ENCODE data around the gene ASIC3.

ASIC3 gene

DNA sequence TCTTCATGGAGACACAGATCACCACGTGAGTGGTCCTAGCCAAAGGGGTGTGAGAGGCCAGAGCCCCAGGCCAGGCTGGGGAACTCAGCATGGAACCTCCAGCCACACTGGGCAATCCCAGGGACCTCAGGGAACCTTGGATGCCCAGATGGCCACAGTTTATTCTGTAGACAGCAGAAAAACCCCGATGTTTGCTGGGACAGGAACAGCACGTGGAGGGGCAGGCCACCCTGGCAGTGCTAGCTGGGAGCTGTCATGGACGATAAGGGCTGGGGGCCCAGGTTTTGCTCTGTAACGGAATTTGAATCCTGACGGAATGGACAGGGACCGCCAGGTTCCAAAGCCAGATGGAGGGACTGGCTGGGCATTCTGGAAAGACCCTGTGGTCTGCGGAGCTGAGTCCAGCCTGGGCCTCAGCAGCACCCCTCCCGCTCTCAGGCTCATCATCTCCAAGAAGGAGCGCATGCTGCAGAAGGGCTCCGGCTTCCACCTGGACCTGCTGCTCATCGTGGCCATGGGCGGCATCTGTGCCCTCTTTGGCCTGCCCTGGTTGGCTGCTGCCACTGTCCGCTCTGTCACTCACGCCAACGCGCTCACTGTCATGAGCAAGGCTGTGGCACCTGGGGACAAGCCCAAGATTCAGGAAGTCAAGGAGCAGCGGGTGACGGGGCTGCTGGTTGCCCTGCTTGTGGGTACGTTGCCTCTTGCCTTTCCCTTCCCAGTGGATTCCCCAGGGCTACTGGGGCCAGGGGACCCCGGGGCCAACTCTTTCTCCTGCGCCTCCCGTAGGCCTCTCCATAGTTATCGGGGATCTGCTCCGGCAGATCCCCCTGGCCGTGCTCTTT lies 26.7 kb downstream of the ASIC3 start:
- no peak for DNase-seq

DNA sequence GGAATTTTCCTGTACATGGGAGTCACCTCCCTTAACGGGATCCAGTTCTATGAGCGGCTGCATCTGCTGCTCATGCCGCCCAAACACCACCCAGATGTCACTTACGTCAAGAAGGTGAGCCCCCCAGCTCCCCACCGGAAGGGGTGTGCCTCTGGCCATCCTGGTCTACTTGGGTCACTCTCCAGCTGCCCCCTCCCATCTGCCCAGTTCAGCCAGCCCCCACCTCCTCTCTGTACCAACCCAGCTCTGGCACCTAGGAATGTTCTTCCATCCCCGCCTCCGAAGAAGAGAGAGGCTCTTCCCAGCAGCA lies 27.3 kb downstream of the ASIC3 start:
- no peak for DNase-seq

DNA sequence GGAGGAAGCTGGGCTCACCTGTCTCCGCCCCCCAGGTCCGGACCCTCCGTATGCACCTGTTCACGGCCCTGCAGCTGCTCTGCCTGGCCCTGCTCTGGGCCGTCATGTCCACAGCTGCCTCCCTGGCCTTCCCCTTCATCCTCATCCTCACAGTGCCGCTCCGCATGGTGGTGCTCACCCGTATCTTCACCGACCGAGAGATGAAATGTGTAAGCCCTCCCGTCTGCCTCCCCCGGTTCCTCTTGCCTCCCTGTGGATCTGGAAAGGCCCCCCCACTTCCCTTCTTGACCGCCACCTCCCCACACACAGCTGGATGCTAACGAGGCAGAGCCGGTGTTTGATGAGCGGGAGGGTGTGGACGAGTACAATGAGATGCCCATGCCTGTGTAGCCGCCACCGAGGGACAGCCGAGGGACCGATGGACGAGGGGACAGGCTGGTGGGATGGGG lies 27.7 kb downstream of the ASIC3 start:
- no peak for DNase-seq

DNA sequence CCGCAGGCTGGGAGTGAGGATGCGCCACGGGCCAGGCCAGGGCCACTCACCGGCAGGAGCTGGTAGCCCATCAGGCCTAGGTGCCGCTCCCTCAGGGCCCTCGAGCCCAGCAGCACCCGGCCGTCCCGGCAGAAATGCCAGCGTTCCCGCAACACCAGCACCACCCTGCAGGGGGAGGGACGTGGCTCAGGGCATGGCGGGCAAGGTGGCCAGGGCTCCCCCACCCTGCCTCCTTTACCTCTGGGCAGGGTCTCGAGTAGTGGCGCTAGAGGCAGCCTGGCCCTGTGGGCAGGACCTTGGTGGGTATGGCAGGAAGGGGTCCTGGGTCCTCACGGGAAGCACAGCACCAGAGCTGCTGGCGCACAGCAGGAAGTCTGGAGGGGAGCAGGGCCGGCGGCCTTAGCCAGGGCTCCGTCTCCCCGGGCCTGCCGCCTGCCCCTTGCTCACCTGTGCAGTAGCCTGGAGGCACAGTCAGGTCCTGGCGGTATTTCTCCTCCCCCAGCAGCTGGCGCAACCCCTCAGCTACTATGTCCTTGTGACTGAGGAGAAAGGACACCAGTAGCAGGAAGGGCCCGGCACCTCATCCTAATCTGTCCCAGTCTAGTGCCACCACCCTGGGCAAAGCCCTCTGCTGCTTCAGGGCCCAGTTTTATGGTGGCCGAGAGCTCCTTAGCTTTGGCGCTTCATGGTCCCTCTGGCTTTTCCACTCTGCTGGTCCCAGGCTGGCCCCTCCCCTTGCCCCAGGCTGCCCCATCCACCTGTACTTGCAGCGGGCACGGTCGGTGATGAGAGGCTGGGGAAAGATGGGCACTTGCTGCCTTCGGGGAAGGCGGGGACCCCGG lies 28.8 kb downstream of the ASIC3 start:
- DNase-seq = no peak

DNA sequence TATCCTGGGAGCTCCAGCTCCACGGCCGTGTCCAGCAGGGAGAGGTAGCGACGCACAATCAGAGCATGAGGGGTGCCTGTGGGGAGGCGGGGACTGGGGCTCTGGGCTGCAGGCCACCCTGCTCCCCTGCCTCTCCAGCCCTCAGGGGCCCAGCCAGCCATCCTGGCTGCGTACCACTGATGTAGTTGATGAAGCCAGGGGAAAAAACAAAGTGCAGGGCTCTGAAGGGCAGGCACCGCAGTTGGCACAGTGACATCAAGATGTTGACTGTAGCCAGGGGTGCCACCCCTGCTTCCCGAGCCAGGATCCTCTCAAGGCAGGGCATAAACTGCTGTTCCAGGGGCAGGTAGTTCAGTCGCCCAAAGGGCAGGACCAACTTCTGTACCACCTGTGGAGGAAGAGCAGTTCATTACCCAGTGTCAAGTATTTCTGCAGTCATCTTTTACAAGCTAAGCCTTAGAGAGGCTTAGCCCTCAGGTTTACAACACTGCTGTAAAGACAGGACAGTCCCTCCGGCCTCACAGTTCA lies 29.4 kb downstream of the ASIC3 start:
- DNase-seq = no peak

DNA sequence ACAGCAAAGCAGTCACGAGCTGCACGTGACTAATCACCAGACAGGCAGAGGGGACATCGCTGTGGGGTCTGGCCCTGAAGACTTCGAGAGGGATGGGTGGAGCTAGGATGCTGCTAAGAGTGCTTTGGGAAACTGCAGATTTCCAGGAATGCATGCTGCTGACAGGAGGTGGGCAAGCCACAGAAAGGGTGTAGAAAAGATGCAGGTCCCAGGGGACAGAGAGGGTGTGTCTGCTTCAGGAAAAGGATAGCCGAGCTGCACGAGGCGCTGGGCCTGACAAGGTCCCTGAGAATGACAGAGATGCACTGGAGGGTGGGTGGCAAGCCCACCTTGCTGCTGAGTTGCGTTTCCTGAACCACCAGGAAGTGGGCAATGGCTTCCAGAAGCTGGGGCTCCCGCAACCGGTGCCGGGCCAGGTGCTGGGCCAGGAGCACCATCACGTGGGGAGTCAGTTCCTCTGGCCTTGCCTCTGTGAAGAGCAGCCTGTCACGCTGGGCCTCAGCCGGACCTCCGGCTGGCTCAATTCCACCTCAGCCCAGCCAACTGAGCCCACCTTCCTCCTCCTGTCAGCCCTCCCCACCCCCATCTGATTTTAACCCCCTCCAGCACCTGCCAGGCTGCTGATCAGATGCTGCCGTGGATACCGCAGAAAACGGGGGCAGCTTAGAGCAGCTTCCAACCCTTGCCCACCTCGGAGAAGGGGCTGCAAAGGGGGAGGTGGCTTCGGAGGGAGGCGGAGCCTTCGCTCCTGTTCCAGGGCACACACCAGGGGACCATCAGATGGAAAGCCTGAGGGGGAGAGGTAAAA lies 30.1 kb downstream of the ASIC3 start:
- no peak for DNase-seq

DNA sequence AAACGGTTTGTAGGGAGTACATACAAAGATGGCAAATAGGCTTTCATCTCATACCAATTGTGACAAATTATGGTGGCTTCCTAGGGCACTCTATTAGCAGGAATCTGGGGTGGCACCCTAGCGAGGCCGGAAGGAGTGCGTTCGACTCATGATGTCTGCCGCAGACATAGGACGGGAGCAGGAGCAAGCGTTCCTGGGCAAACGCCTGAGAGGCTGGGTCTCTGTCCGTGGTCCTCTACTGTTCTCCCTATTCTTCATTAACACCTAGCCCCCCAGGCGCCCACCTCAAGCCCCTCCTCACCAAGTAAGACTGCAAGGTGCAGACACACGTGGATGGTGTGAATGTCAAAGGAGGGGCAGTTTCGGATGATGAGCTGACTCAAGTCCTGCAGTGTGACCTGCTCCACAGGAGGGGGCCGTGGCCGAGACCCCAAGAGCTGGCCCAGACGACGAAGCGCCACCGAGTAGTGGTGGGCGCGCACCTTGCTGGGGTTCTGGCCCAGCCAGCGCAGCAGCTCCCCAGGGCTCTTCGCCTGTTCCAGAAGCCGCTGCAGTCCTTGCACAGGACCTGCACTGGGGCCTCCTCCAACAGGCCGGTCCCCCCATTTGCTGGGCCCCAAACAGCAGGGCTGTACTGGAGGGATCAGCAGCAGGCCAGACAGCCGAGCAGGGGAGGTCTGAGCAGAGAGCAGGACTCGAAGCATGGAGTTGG lies 31.0 kb downstream of the ASIC3 start:
- DNase-seq = no peak

DNA sequence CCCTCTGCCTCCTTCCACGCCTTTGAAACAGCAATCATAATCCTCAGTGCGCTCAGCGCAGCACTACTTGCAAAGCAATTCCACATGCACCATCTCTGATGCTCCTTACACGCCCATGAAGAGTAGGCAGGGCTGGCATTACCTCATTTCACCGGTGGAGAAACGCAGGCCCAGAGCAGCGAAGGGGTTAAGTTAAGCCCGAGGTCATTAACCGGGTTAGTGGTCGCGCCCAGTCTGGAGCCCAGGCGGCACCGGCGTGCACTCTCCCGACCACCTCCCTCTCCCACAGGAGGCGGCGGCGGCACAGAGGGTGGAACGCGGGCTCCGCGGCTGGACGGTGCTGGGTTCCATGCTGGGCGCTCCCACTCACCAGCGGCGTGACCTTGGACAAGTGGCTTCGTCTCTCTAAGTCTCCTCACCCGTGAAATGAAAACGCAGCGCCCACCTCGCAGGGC lies 31.8 kb downstream of the ASIC3 start:
- DNase-seq = peak; percentile 36

DNA sequence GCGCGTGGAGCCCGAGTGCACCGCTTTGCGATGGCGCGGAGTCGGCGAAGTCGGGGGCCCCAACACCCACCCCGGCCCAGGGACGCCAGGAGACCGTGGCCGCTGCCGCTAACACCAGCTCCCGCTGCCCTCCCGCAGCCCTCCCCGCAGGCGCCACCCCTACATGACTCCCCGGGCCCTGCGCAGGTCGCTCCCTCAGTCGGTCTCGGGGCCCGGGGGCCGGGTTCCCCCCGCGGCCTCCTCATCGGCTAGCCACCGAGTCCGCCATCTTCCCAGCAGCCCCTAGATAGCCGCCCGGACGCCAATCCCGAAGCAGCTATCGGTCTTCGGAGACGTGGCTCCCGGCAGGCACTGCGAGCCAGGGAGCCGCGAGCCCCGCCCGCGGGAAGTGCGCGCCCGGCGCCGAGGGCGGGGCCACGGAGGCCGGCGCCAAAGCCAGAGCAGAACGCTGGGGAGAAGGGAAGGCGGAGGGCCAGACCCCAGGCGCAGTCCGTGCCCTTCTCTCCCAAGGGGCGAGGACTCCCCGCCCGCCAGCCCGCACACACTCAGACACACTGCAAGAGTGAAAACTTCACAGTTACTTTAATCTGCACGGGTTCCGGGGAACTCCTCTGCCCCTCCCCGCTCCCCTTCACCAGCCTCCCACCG lies 32.3 kb downstream of the ASIC3 start, which contains the start of gene FASTK:
Gene FASTK (minus strand): TSS at position 288 of the 648 bp plus-strand sequence. CDS start 43 bp downstream, at position 245.
- DNase-seq = peak; percentile 89

DNA sequence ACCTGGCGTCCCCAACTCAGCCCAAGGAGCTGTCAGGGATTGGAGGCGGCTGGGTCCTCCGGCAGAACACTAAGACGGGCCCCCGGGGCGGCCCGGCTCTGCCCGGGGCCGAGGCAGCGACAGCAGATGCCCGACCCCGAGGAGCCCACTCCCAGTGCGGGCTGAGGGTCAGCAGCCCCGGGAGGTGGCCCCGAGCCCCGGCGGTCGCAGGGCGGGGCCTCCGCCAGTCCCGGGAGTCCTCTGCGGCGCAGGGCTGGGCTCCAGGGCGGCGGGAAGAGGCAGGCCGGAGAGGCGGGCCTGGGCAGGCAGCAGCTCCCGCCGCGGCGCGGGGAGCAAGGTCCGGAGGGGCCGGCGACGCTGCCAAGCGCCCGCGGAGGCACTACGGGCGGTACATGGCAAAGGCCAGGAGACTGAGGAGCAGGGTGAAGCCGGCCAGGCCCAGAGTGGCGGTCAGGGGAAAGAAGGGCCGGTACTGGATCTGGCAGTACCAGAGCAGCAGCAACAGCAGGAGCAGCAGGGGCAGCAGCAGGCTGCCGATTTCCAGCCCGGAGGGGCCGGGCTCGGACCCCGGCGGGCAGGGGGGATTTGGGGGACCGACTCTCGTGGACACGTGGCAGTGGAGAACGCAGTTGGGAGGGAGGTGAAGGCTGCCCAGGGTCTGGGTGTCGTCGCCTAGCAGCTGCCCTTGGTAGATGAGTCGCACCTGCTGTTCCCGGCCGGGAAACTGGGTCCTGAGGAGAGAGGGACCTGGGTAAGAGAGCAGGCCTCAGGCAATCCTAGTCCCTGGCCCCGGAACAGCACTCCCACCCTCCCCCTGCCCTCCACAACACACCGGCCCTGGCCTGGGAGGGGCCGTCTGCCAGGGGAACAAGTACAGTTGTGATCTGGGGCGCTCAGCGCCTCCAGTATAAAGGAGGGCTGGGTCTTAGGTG lies 33.1 kb downstream of the ASIC3 start:
- DNase-seq = no peak

DNA sequence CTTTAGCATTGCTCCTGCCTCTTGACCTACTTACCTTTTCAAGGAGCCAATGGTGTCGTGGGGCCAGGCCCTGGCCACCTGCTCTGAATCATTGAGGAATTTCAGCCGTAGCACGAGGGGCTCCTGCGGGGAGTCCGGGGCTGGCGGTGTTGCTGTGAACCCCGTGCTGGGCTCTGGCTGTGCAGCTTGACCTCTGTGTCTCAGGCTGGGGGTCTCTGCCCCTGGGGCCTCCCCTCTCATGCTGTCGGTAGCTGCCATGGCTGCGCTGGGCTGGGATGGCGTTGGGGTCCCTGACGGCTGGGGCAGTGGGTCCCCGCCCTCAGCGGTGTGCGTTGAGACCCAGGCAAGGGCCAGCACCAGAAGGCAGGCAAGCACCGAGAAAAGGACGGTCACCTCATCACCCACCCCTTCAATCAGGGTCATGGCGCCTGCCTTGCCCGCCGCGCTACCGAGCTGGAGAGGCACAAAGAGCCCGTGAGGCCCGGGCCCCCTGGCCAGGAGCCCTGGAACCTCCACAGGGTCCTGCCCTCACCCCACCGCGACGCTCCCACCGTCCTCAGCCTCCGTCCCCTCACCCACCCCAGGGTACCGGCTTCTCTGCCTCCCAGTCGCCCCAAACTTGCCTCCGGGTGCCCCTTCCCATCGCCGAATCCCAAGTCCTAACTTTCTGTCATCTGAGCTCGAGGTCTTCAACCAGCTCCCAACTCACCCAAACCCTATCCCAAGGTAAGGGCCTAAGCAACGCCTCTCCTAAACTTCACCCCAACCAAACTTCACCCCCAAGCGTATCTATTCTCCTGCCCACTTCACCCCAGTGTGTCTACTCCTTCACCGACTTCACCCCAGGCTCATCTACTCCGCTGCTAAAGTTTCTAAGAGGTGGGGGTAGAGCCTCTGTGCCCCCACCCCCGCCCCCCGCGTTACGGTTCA lies 34.1 kb downstream of the ASIC3 start:
- no peak for DNase-seq

DNA sequence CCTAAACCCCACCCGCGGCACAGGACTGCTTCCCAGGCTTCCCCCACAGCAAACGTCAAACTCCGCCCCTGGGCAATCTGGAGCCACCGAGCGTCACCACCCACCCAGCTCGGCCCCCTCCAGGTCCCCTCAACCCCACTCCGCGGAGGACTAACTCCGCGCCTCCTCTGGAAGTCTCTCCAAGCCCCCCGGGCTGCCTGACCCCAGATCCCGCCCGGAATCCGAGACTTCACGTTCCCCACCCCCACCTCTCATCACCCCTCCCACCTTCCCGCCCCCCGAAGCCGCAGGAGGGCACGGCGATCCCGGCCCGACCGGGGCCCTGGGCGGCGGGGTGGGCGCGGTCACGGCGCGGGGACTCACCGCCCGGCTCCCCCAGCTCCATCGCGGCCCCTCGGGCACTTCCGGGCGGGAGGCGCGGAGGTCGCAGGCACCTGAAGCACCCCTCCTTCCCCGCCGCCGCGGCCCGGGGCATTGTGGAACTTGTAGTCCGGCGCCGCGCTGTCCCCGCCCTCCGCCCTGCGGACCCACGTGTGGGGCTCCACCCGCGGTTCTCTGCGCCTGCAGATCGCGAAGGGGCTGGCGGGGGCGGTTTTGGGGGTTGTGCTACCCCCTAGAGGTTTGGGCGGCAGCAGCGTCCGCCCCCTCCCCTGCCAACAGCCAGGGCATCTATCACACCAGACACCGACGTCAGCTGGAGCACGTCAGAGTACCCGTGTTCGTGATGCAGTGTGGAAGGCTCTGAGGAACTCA lies 34.9 kb downstream of the ASIC3 start, which contains the start of gene TMUB1:
Gene TMUB1 (minus strand): TSS at position 423 of the 753 bp plus-strand sequence. CDS start 930 bp downstream, outside the sequence.
- DNase-seq = peak; percentile 81

DNA sequence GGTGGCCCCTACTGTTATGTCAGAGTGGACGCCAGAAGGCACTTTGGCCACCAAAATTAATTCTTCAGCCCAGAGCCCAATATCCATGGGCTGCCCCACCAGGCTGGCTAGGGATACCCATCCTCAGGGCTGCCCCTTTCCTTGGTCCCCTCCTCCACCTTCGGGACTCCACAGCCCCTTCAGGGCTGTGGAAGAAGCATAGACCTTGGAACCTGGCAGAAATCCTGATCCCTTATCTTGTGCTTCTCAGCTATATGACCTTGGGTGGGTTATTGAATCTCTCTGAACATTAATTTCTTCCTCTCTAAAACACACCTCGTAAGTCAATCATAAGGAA lies 35.5 kb downstream of the ASIC3 start:
- no peak for DNase-seq

DNA sequence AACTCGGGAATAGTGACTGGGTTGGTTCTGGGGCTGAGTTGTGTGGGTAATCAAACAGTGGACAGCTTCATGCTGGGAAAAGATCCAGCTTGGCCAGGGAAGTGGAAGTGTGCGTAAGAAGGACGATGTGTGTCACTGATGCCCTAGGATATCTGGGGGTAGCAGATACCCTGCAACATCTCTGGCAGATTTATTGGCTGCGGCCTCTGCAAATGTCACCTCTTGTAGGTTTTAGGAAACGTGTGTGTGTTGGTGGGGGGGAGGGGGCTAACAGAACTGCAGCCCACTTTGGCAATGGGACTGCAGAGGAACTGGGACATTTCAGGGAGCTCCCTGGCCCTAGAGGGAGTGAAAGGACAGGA lies 37.0 kb downstream of the ASIC3 start:
- DNase-seq = no peak

DNA sequence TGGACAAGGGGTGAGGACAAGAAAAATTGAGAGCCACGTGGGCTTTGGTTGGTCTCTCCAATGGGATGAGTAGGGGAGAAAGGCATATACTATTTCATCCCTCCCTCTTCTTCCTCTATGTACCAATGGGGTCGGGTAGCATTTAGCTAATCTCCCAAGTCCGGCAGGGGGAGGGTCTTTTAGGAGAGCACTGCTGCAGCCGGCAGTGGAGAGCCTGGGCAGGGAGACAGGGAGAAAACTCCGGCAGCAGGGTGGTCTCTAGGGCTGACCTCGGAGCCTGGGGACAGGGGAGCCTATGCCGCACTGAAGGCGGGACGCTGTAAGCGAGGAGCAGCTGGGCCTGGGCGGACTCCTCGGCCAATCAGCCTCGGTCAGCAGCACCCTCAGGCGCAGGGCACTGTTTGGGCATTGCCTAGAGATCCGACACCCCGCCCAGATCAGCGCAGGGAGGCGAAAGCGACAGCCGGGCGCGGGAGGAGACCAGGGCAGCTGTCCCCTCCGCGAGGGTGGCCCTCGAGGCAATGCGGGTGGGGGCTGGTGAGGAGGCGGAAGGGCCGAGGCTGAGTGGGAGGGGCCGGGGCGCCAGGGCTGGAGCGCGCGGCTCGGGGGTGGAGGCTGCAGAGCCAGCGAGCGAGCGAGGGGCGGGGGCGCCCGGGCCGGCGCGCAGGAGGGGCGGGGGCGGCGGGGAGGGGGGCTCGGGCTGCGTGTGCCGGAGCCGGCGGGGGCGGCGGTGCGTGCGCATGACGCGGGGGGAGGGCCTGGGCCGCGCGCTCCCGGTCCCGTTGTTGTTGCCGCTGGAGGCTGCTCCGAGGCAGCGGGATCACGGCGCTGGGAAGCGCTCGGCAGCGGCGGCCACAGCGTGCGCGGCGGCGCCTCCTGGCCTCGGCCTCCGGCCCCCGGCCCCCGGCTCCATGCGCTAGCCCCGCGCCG lies 37.6 kb downstream of the ASIC3 start, which contains the start of gene AGAP3:
Gene AGAP3 (plus strand): TSS at position 785 of the 930 bp plus-strand sequence. CDS start 267 bp downstream, outside the sequence.
- peak; percentile 91 for DNase-seq

DNA sequence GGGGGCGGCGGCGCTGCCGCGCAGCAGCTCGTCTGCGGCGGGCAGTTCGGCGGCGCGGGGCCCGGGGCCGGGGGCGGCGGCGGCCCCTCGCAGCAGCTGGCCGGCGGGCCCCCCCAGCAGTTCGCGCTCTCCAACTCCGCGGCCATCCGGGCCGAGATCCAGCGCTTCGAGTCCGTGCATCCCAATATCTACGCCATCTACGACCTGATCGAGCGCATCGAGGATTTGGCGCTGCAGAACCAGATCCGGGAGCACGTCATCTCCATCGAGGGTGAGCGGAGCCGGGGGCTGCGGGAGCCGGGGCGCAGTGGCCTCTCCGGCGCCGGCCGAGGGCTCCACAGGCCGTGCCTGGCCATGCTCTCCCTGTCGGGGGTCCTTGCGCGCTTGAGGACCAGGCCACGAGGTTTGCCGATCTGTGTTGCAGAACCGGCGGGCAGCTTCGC lies 38.5 kb downstream of the ASIC3 start:
- DNase-seq = peak; percentile 52

Data from NCI-H146 (cell line).